Trophoblast cell (in vitro differentiated cells and primary cell): ENCODE measurements around the gene GSTM4.

Experiments
- DNase-seq, 2 donors: peaks; one replicate each; pipeline ENCODE4 v3.0.0-alpha.2; 2016
- H2AFZ ChIP-seq: 2 replicates; pipeline ENCODE4 v1.6.1; 2013; ENCODE audit warnings: low read length, moderate library complexity, mild to moderate bottlenecking; ENCODE audit not compliant: insufficient read depth, poor library complexity
- H2AK5ac ChIP-seq: 2 replicates; pipeline ENCODE4 v1.6.1; 2013; ENCODE audit warnings: mild to moderate bottlenecking, low read length
- H2BK120ac ChIP-seq: 2 replicates; pipeline ENCODE4 v1.6.1; 2013; ENCODE audit warnings: low read length, mild to moderate bottlenecking, moderate library complexity; ENCODE audit not compliant: insufficient read depth, poor library complexity
- H2BK12ac ChIP-seq: 2 replicates; pipeline ENCODE4 v1.6.1; 2013; ENCODE audit warnings: mild to moderate bottlenecking, low read length, moderate library complexity
- H2BK5ac ChIP-seq: 2 replicates; pipeline ENCODE4 v1.6.1; 2013; ENCODE audit warnings: low read length, low read depth, moderate library complexity, mild to moderate bottlenecking; ENCODE audit not compliant: poor library complexity
- H3K14ac ChIP-seq: 2 replicates; pipeline ENCODE4 v1.6.1; 2013; ENCODE audit warnings: mild to moderate bottlenecking, low read length
- H3K18ac ChIP-seq: 2 replicates; pipeline ENCODE4 v1.6.1; 2013; ENCODE audit warnings: mild to moderate bottlenecking, low read length
- H3K23ac ChIP-seq: 2 replicates; pipeline ENCODE4 v1.6.1; 2013; ENCODE audit warnings: low read length
- H3K27ac ChIP-seq: 2 replicates; pipeline ENCODE4 v1.5.1; 2013; ENCODE audit warnings: low read depth, mild to moderate bottlenecking, inconsistent platforms, low read length, moderate library complexity
- H3K27me3 ChIP-seq: 2 replicates; pipeline ENCODE4 v1.6.1; 2013; ENCODE audit warnings: inconsistent platforms, mild to moderate bottlenecking, low read length, moderate library complexity; ENCODE audit not compliant: insufficient read depth
- H3K36me3 ChIP-seq, 2 experiments: 1 replicate in 1 of 2; 2 replicates in 1 of 2; pipeline ENCODE4 v1.6.1; 2013; ENCODE audit warnings: low read length in 2 of 2, mild to moderate bottlenecking in 2 of 2, moderate library complexity in 1 of 2; ENCODE audit not compliant: insufficient read depth in 2 of 2, control insufficient read depth in 1 of 2
- H3K4ac ChIP-seq: 2 replicates; pipeline ENCODE4 v1.6.1; 2013; ENCODE audit warnings: low read depth, mild to moderate bottlenecking, low read length, moderate library complexity
- H3K4me1 ChIP-seq, 2 experiments: 1 replicate in 1 of 2; 2 replicates in 1 of 2; pipeline ENCODE4 v1.6.1; 2013; ENCODE audit warnings: low read length in 2 of 2, mild to moderate bottlenecking in 2 of 2, moderate library complexity in 1 of 2; ENCODE audit not compliant: insufficient read depth in 2 of 2, control insufficient read depth in 1 of 2
- H3K4me2 ChIP-seq: 2 replicates; pipeline ENCODE4 v1.6.1; 2013; ENCODE audit warnings: inconsistent platforms, mild to moderate bottlenecking, low read length, moderate library complexity
- H3K4me3 ChIP-seq: 2 replicates; pipeline ENCODE4 v1.5.1; 2013; ENCODE audit warnings: mild to moderate bottlenecking, low read depth, low read length, inconsistent platforms
- H3K79me1 ChIP-seq: one replicate; pipeline ENCODE4 v1.6.1; 2013; ENCODE audit warnings: low read length
- H3K79me2 ChIP-seq: 2 replicates; pipeline ENCODE4 v1.6.1; 2013; ENCODE audit warnings: low read length, mild to moderate bottlenecking; ENCODE audit not compliant: control insufficient read depth, insufficient read depth, poor library complexity
- H3K9ac ChIP-seq: 2 replicates; pipeline ENCODE4 v1.6.1; 2013; ENCODE audit warnings: mild to moderate bottlenecking, low read length
- H3K9me3 ChIP-seq: 2 replicates; pipeline ENCODE4 v1.6.1; 2013; ENCODE audit warnings: low read depth, mild to moderate bottlenecking, control low read depth, inconsistent platforms, low read length; ENCODE audit not compliant: insufficient read depth
- H4K12ac ChIP-seq: 2 replicates; pipeline ENCODE4 v1.6.1; 2013; ENCODE audit warnings: low read depth, mild to moderate bottlenecking, low read length, moderate library complexity
- H4K8ac ChIP-seq: 2 replicates; pipeline ENCODE4 v1.6.1; 2013; ENCODE audit warnings: low read depth, mild to moderate bottlenecking, low read length, moderate library complexity
- H4K91ac ChIP-seq: one replicate; pipeline ENCODE4 v1.6.1; 2013; ENCODE audit warnings: low read depth, mild to moderate bottlenecking, low read length, moderate library complexity
- WGBS: extraction: QIAGEN DNeasy Blood & Tissue Kit; methylation state at CpG from one replicate; pipeline ENCODE4 v1.1.7; 2013; ENCODE audit warnings: missing lambda C conversion rate; ENCODE audit not compliant: insufficient read length, insufficient coverage; ENCODE audit errors: extremely low coverage; 5-methylcytosine and 5-hydroxymethylcytosine counted together

The GSTM4 gene

DNA sequence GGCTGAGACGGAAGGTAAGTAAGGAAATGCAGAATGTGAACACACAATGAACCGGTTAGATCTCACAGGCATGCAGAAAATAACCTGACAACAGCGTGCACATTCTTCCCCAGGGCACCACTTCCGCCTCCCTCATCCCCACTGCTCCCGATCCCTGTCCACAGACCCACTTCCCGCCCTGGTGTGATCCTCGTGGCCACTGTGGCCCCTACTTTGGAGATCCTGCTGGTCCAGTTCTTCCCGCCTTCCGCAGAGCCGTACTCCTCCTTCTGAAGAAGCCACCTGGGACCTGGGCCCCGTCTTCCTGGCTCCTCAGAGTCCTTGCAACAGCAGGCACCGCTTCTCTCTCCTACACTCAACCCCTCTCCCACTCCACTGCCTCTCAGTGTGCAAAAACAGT lies 1.4 kb upstream of the GSTM4 start:
- Histone ChIP-seq H3K36me3 (no peaks in the 10 kb centered on the region), H2BK5ac (no peak overlapping the region), H3K79me2 (no peaks in the 10 kb centered on the region), H3K18ac (no peak overlapping the region), H3K9ac (no peak overlapping the region), H3K4me2 (no peak overlapping the region), H3K4ac (no peak overlapping the region), H3K23ac (peak overlapping the region; percentile 33), H3K4me1 (peaks cover 3 to 5% of the 10 kb centered on the region in 2 experiments), H2AFZ (no peak overlapping the region), H2BK120ac (no peak overlapping the region), H3K79me1 (peaks cover 6% of the 10 kb centered on the region), H3K27me3 (no peaks in the 10 kb centered on the region), H3K27ac (no peak overlapping the region), H3K14ac (no peak overlapping the region), H2BK12ac (no peak overlapping the region), H3K4me3 (no peak overlapping the region), H3K9me3 (no peaks in the 10 kb centered on the region), H4K91ac (no peak overlapping the region), H2AK5ac (no peak overlapping the region), H4K12ac (no peak overlapping the region), H4K8ac (no peak overlapping the region)
- no CpG with 5 or more reads among the region's 12 CpGs for WGBS
- no peak for DNase-seq

DNA sequence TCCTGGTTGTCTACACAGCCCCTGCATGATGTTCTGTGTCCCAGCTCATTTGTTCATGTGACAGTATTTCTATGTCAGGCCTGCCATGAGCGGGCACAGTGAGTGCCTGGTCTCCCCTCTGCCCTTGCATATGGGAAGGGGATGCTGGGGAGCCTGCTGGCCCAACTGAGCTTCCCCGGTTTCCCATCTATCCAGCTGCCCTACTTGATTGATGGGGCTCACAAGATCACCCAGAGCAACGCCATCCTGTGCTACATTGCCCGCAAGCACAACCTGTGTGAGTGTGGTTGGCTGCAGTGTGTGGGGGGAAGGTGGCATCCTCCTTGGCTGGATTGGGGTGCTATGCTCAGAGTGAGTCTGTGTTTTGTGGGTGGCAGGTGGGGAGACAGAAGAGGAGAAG lies 1.5 kb downstream of the GSTM4 start:
- H2AFZ ChIP-seq = no peak overlapping the region
- H3K36me3 ChIP-seq = no peaks in the 10 kb centered on the region
- no peak overlapping the region for H4K91ac ChIP-seq
- H2BK12ac ChIP-seq = no peak overlapping the region
- no peak overlapping the region for H3K18ac ChIP-seq
- no peak overlapping the region for H2BK5ac ChIP-seq
- H3K9me3 ChIP-seq = no peaks in the 10 kb centered on the region
- H2BK120ac ChIP-seq = no peak overlapping the region
- no peak overlapping the region for H3K27ac ChIP-seq
- H2AK5ac ChIP-seq = no peak overlapping the region
- H3K14ac ChIP-seq = no peak overlapping the region
- H3K27me3 ChIP-seq = no peaks in the 10 kb centered on the region
- H3K4me2 ChIP-seq = no peak overlapping the region
- H3K9ac ChIP-seq = no peak overlapping the region
- H4K12ac ChIP-seq = no peak overlapping the region
- H3K79me1 ChIP-seq = peaks cover 6% of the 10 kb centered on the region
- DNase-seq = no peak
- no peak overlapping the region for H3K4me3 ChIP-seq
- H3K23ac ChIP-seq = no peak overlapping the region
- H4K8ac ChIP-seq = no peak overlapping the region
- WGBS = no CpG with 5 or more reads among the region's 4 CpGs
- peaks cover 3 to 5% of the 10 kb centered on the region in 2 experiments for H3K4me1 ChIP-seq
- no peak overlapping the region for H3K4ac ChIP-seq
- no peaks in the 10 kb centered on the region for H3K79me2 ChIP-seq

DNA sequence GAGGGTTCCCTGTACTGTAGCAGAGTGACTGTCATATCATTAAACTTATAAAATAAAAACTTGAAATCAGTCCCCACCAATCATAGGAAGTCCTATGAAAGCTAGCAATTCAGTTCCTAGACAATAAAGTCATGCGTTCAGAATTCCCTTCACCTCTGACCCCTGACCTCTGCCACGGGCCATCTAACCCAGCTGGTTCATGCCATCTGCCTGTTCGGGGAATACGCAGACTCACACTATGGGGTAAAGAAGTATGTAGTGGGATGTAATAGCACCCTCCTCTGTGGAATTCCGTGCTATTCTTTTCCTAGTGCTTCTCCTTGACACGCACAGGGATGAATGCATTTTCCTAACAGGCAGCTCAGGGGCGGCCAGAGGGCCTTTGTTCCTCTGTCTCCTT lies 2.1 kb downstream of the GSTM4 start:
- DNase-seq = no peak
- H3K9me3 ChIP-seq = no peaks in the 10 kb centered on the region
- peaks cover 6% of the 10 kb centered on the region for H3K79me1 ChIP-seq
- no peaks in the 10 kb centered on the region for H3K36me3 ChIP-seq
- H2AK5ac ChIP-seq = no peak overlapping the region
- H3K4me1 ChIP-seq = peaks cover 3 to 5% of the 10 kb centered on the region in 2 experiments
- H2BK5ac ChIP-seq = no peak overlapping the region
- H3K27me3 ChIP-seq = no peaks in the 10 kb centered on the region
- no CpG with 5 or more reads among the region's 7 CpGs for WGBS
- H3K4me3 ChIP-seq = no peak overlapping the region
- H3K9ac ChIP-seq = no peak overlapping the region
- H3K79me2 ChIP-seq = no peaks in the 10 kb centered on the region
- no peak overlapping the region for H3K18ac ChIP-seq
- no peak overlapping the region for H3K4ac ChIP-seq
- no peak overlapping the region for H3K14ac ChIP-seq
- H4K91ac ChIP-seq = no peak overlapping the region
- no peak overlapping the region for H3K23ac ChIP-seq
- H3K4me2 ChIP-seq = no peak overlapping the region
- no peak overlapping the region for H3K27ac ChIP-seq
- no peak overlapping the region for H2BK120ac ChIP-seq
- no peak overlapping the region for H2BK12ac ChIP-seq
- H4K12ac ChIP-seq = no peak overlapping the region
- H2AFZ ChIP-seq = no peak overlapping the region
- H4K8ac ChIP-seq = no peak overlapping the region

DNA sequence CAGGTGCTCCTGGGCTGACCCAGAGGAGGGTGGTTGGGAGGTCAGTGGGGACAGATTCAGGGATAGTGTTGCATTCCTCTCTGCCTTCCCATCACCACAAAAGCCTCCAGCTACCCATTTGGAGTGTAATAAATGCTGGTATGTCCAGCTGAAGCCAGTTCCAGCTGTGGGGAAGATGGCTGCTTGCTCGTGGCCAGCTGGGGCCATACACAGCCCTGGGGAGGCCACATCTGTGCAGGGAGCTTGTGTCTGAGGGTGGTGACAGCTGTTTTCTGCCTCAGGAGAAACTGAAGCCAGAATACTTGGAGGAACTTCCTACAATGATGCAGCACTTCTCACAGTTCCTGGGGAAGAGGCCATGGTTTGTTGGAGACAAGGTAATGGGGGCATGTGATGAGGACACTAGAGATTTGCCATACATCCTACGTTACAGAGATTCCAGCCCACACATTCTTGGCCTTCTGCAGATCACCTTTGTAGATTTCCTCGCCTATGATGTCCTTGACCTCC lies 2.7 kb downstream of the GSTM4 start:
- no CpG with 5 or more reads among the region's 3 CpGs for WGBS
- no peak overlapping the region for H3K4me3 ChIP-seq
- H4K8ac ChIP-seq = no peak overlapping the region

More for the DNA sequence above, 2.7 kb downstream of the GSTM4 start:
- Histone ChIP-seq H2AFZ (no peak overlapping the region), H3K18ac (no peak overlapping the region), H3K27me3 (no peaks in the 10 kb centered on the region), H3K36me3 (no peaks in the 10 kb centered on the region), H3K9ac (no peak overlapping the region), H3K9me3 (no peaks in the 10 kb centered on the region), H4K12ac (no peak overlapping the region), H3K4me2 (no peak overlapping the region), H3K23ac (no peak overlapping the region), H2BK12ac (no peak overlapping the region), H3K4me1 (peaks cover 3 to 5% of the 10 kb centered on the region in 2 experiments), H2BK5ac (no peak overlapping the region), H2BK120ac (no peak overlapping the region), H3K27ac (no peak overlapping the region), H3K4ac (no peak overlapping the region), H3K14ac (no peak overlapping the region), H3K79me1 (peaks cover 6% of the 10 kb centered on the region), H4K91ac (no peak overlapping the region), H2AK5ac (no peak overlapping the region), H3K79me2 (no peaks in the 10 kb centered on the region)
- peak; percentile 9 to 47 for DNase-seq
